Measurements from ENCODE around the gene BPIFB2.

DNA sequence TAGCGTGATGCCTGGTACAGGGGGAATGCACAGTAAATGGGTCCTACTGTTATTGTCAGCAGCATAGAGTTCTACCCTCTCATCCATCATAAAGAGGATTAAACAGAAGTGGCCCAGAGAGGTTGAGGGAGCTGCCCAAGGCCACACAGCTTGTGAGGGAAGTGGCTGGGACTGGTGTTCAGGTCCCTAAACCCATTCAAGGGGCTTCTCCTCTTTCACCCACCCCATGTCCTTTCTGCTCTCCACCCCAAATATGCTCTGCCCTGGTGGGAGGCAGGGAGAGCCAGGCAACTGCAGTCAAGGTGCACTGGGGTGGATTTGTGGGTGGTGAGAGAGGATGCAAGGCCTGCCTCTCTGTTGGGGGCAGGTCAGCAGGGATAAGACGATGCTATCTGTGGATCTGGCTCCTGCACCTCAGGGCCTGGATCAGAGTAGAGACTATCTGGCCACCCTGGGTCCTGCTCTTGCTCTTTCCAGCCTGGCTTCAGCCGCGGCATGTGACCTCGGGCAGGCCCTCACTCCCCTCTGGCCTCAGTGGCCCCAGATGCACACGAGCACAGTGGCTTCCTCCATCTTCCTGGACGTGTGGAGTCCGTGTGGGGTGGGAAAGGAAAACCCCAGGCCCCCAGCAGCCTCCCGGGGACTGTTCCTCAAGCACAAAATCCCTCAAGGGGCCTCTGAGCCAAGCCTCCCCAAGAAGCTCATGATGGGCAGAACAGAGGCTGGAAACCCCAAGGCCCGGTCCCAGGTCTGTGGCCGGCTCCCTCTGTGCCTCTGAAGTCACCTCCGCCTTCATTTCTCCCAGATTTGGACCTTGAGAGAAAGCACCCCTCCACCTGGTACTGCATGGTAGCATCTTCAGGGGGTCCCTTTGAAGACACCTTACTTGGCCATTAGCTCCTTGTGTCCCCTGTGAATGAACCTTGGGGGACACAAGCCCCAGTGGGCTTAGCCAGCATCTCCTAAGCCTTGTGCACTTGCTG, 20.6 kb downstream of the BPIFB2 start:
- TF ChIP-seq, protein P1, sequence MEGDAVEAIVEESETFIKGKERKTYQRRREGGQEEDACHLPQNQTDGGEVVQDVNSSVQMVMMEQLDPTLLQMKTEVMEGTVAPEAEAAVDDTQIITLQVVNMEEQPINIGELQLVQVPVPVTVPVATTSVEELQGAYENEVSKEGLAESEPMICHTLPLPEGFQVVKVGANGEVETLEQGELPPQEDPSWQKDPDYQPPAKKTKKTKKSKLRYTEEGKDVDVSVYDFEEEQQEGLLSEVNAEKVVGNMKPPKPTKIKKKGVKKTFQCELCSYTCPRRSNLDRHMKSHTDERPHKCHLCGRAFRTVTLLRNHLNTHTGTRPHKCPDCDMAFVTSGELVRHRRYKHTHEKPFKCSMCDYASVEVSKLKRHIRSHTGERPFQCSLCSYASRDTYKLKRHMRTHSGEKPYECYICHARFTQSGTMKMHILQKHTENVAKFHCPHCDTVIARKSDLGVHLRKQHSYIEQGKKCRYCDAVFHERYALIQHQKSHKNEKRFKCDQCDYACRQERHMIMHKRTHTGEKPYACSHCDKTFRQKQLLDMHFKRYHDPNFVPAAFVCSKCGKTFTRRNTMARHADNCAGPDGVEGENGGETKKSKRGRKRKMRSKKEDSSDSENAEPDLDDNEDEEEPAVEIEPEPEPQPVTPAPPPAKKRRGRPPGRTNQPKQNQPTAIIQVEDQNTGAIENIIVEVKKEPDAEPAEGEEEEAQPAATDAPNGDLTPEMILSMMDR (IDR thresholded peaks at IDR 0.05), result no peak
- TF ChIP-seq POLR2A (IDR thresholded peaks at IDR 0.05), result no peak
